Measurements from ENCODE around the gene INPP4B.
"Not testable (repeated sequence)": the region's sequence is repeated elsewhere in the genome, so short reads cannot be mapped to it uniquely, and the experiment has no call there.

INPP4B gene

DNA sequence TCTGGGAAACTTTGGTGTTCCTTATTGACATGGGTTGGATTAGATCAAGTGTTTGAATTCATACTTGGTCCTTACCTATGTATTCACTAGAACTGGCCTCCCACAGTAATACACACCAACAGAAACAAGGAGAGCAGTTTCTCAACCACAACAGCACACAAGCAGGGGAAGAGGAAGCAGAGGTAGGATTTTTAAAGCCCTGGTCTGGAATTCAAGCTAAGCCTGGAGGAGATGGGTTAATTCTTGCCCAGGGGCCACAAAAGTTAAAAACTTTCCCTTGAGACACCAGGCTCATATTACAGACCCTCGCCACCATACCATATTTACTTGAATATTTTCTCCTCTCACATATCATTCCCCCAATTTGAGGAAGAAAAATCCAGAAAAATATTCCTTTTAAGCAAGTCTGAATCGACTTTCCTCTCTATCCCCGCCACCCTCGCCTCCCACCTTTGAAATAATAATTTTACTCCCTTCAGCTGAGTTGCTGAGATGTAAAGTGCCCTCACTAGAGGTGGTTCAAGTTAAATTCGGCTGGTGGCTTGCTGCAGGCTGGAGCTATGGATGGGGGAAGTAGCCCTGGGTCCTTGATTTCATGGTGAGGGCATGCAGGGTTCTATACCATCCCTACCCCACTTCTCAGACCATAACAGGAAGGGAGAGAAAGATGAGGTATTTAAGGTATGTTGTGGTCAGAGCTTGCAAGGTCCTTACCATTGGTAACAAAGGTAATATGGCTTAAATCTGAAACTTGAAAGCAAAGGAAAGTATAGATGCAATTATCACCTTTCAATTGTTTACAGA, 440.2 kb downstream of the INPP4B start:
- DNase-seq, result no peak

- DNase-seq, result peak; percentile 60
Measured at GRCh38 chr4:142405021-142405694, 440.9 kb downstream of the INPP4B start.

DNA sequence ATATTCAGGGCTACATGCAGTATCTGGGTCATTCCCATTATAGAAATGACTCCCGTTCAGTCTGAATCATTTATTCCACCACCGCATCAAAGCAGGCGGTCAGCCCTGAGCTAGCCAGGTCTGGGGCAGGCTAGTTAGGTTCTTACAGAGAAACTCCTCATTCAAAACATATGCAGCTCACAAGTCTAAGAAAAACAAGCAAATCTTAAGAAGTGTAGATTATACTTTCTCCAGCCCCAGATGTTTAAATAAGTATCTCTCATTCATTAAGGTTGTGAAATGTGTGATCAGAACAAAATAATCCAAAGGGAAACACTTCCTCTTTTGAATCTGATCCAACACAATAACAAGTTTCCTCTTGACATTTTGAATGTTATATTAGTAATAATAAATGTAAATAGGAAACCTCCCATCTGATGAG, 441.9 kb downstream of the INPP4B start:
- no peak for DNase-seq

DNA sequence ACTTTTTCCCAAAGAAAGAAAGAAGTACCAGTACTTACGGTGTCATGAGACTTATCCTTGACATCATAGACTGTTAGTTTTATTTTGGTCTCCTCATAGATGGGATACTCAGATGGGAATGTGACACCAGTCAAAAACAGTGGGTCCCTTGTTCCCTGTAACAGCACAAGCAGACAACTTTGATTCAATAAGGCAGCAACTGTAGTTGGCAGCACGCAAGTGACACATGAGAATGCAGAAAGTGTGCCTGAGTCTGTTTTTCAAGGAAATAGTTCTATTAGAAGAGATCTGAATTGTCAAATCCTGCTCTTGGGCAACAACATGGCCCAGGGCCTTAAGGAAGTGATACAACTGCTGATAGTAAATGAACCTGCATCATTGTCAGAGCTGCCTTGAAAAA, 443.2 kb downstream of the INPP4B start:
- no peak for DNase-seq

DNA sequence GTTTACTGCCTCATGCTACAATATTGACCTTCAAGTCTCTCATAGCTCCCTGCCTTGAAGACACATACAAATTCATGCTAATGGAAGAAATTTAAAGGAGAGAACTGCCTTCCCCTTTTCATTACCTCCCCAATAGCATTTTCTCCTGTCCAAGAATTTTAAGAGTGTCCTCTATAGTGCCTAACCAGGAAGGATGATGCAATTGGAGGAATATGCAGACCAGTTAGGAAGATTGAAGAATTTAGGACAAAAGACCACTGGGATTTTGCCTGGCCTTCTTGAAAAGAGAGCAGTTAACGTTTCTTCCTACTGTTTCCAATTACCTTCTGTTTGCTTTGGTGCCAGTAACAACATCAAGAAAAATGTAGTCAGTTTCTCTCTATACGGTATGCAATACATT, 443.9 kb downstream of the INPP4B start:
- no peak for DNase-seq

- not testable (repeated sequence) for DNase-seq
Measured at GRCh38 chr4:142397364-142397991, 448.6 kb downstream of the INPP4B start.

DNA sequence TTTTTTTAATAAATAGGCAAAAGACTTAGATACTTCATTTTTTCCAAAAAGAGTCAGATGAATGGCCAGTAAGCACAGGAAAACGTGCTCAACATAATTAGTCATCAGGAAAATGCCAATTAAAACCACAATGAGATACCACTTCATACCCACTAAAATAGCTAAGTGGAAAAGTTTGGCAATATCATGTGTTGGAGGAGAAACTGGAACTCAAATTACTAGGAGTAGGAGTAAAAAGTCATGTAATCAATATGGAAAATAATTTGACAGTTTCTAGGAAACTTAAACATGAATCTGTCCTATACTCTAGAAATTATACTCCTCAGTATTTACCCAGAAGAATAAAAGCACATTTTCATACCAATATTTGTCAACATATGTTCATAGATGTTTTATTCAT, 449.8 kb downstream of the INPP4B start:
- no peak for DNase-seq

- DNase-seq, result no peak
Measured at GRCh38 chr4:142393127-142393526, 453.0 kb downstream of the INPP4B start.

GRCh38 chr4:142386856-142387255, 459.2 kb downstream of the INPP4B start:
- DNase-seq, result no peak

DNA sequence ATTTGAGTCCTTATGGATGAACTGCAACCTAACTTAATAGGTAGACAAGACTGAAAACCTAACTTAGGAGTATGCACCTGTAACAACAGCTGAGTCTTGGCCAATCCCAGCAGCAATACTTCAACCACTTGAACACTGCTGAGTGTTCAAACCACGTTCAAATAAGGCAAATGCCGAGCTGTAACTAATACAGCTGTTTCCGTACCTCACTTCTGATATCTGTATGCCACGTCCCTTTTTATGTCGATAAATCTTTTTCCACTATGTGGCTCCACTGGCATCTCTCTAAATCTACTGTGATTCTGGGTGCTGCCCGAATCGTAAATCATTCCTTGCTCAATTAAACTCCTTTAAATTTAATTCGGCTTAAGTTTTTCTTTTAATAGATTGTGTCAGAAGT, 459.7 kb downstream of the INPP4B start:
- no peak for DNase-seq

- DNase-seq, result no peak
Measured at GRCh38 chr4:142383800-142384470, 462.2 kb downstream of the INPP4B start.

- DNase-seq, result no peak
Measured at GRCh38 chr4:142383354-142383753, 462.7 kb downstream of the INPP4B start.

DNA sequence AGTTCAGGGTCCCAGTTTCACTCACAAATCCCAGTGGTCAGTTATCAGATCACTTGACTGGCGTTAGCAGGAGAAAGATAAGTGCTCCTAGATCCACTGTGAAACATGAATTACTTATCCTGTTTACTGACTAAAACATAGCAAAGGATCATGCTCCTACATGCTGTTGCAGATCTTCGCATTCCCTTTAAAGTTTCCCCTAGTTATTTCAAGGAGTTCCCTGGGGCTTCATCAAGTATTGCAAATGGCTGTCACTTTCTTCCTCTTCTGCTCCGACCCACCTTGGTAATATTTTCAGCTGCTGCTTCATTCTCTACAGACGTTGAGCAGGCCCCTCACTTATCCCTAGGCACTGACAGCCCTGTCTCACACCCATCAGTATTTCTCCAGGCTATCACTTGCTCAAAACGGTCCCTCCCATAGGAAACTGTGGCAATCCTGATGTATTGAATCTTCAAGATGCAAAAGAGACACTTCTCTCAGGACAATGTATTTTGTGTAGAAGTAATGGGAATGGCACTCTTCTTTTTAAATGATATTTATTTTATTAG, 466.0 kb downstream of the INPP4B start:
- DNase-seq, result no peak

DNA sequence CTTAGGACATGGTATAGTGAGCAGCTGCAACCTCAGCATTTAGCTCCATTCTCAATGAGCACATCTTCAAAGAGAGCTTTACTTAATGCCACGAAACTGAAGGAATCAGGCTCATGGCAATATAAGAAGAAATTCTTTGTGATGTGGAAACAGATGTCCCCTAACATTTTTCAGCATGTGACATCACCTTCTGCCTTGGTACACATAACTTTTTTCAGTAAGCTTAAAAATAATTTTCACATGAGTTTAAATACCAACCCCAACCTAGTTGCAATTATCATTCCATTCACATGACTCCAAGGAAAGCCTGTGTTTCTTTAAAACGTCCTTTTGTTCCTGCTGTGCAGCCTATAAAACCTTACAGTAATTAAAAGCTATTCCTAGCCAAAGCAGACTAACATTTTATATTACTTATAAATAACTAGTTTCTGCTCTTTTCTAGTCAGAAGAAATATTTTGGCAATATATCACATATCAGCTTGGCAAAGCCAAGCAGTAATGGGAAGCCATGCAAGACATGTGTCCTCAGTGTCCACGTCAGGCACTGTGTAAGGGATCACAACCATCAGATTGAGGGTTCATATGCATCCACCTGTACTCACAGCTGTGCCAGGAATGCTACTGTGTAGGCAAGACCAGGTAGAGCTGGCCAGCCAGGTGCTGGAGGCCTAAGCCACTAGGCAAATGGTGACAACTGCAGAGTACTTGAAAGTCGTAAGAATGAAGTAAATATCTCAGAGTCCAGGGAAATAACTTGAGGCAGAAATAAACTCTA, 466.6 kb downstream of the INPP4B start:
- DNase-seq, result no peak

DNA sequence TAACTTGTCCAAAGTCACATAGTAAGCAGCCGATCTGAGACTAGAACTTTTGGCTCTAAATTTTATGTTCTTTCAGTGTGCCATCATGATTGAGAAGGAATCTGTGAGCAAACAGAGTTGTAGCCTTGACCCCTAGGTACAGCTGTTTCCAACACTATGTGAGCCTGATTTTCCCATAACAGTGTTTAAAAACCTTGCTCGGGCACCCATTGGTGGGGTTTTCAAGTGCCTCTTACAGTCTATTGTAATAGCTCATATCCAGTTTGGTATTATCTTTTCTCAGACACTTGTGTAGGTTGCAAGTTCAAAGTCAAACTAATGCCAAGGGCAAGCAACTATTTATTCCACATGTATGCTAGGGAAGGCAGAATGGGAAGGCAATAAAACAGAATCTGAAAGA, 467.9 kb downstream of the INPP4B start:
- DNase-seq, result no peak

DNA sequence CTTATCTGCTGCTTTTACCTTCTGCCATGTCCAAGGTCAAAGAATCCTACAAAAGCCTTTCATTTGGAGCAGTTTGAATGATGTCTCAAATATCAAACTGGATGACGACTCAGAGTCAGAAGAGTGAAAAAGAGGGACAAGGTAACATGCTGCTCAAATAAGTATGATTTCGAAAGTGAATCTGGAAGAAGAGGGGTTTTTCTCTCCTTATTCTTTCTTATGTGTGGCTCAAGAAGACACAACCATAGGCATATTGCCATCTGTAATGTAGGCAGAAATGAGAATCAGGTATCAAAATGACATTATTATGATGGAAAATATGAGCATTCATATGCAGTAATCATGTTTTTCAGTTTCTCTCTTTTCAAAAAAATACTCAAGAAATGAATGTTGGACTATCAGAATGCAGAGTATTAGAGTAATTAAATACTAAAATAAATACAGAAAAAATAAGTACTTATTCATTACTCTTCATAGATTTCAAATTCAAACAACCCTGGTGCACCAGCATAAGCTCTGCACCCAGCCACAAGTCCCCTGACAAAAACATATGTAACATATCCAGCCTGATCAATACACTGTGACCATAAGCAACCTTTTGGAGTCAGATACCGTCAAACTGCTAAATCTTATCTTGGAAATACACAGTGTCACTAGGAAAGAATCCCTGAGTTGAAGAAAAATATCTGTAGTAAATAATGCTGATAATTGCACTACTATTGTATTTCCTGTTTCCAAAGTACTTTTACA, 468.6 kb downstream of the INPP4B start:
- DNase-seq, result no peak

DNA sequence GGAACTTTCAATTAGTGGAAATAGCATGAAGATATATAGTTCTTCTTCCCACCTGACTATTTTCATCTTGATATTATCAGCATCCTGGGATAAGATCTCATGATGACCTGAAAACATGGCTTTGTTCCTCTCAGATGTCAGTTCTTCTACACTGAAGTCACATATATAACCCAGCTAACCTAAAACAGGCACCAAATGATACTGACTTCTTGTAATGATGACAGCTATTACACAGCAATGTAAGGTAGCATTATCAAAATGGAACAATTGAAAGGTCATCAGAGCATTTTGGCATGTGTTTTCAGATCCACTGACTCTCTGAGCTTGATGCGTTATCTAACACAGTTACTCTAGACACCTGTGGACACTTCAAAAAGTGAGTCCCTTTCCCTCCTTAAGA, 469.9 kb downstream of the INPP4B start:
- DNase-seq, result no peak

DNA sequence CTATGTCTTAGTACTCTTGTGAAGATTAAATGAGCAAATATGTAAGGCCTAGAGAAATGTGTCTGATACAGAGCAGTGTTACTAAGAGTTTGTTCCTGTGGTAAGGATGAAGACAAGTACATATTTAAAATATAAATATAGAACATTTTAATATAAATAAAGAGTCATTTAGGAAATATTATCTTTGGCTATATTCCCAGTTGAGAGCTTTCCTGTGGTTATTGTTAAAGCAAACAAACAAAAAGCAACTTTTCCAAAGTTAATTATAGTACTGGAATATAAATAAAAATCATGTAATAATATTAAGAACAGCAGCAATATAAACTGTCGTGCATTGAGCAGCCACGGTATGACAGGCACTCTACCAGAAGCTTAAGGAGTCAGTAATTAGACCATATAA, 472.5 kb downstream of the INPP4B start:
- DNase-seq, result no peak

DNA sequence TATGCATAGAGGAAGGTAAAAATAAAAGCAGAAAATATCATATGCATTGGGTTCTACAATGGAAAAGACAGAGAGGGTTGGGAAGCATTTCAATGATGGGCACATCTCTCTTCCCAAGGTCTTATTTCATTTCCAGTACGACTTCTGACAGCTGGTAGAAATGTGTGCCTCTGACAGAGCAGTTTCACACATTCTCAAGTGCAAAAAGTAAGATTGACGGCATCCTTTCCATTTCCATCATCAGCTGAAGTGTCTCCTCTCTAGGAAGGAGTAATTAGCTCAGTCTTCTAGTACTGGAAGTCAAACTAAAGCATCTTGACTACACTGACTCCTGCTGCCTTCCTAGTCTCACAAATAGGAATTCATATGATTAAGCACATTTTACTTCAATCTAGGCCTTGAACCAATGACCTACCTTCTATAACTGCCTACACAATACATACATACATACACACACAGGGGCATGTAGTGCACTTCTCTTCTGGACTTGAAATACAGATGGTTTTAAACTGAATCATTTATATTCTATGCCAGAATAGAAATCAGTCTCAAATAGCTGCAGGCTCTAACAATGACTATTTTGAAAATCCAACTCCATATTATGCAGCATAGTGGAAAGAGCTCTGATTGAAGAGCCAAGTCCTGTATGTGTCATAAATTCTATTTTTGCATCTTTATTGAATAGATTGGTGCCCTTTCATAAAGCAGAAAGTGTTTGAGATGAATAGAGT, 473.4 kb downstream of the INPP4B start:
- DNase-seq, result no peak

DNA sequence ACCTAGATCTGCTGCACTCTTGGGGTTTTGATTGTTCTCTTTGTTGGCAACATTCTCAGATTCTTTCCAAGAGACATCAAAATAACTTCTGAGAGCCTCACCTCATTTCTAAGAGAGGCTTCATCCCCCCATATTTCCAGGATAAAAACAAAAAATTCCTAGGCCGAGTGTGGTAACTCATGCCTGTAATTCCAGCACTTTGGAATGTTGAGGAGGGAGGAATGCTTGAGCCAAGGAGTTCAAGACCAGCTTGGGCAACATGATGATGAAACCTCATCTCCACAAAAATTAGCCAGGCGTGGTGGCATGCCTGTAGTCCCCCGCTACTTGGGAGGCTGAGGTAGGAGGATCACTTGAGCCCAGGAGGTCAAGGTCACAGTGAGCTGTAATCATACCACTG, 477.0 kb downstream of the INPP4B start:
- no peak for DNase-seq
